Mesendoderm (in vitro differentiated cells): Measurements from ENCODE around the gene PLPP7.

Experiments
- DNase-seq: peaks from one replicate; pipeline ENCODE4 v3.0.0; 2013
- H2AK5ac ChIP-seq: 2 replicates; pipeline ENCODE4 v1.6.1; 2013; ENCODE audit warnings: low read length, inconsistent platforms
- H2BK120ac ChIP-seq: 2 replicates; pipeline ENCODE4 v1.6.1; 2013; ENCODE audit warnings: low read depth, mild to moderate bottlenecking, low read length, moderate library complexity, mixed read lengths
- H2BK15ac ChIP-seq: replicated peaks from 2 replicates; pipeline ENCODE4 v1.6.1; 2013; ENCODE audit warnings: low read depth, mild to moderate bottlenecking, moderate library complexity
- H2BK5ac ChIP-seq: 2 replicates; pipeline ENCODE4 v1.6.1; 2013; ENCODE audit warnings: low read length, inconsistent platforms
- H3K18ac ChIP-seq: 2 replicates; pipeline ENCODE4 v1.6.1; 2013; ENCODE audit warnings: mild to moderate bottlenecking, low read length, mixed read lengths
- H3K23ac ChIP-seq: one replicate; pipeline ENCODE4 v1.6.1; 2013; ENCODE audit warnings: low read length
- H3K27ac ChIP-seq: 2 replicates; pipeline ENCODE4 v1.5.1; 2013; ENCODE audit warnings: low read depth, mild to moderate bottlenecking, inconsistent platforms, low read length, moderate library complexity
- H3K27me3 ChIP-seq: 2 replicates; pipeline ENCODE4 v1.6.1; 2013; ENCODE audit warnings: low read length, control low read depth, mild to moderate bottlenecking, inconsistent platforms; ENCODE audit not compliant: insufficient read depth, poor library complexity
- H3K36me3 ChIP-seq: 2 replicates; pipeline ENCODE4 v1.6.1; 2013; ENCODE audit warnings: low read length, inconsistent platforms; ENCODE audit not compliant: control insufficient read depth, insufficient read depth
- H3K4ac ChIP-seq: one replicate; pipeline ENCODE4 v1.6.1; 2013; ENCODE audit warnings: low read depth, mild to moderate bottlenecking, low read length, moderate library complexity
- H3K4me1 ChIP-seq: 2 replicates; pipeline ENCODE4 v1.6.1; 2013; ENCODE audit warnings: low read depth, low read length, inconsistent platforms; ENCODE audit not compliant: control insufficient read depth
- H3K4me2 ChIP-seq: 2 replicates; pipeline ENCODE4 v1.6.1; 2013; ENCODE audit warnings: low read length
- H3K4me3 ChIP-seq: 2 replicates; pipeline ENCODE4 v1.5.1; 2013; ENCODE audit warnings: mild to moderate bottlenecking, low read length
- H3K56ac ChIP-seq: one replicate; pipeline ENCODE4 v1.6.1; 2013; ENCODE audit warnings: low read length
- H3K79me1 ChIP-seq: 2 replicates; pipeline ENCODE4 v1.6.1; 2013; ENCODE audit warnings: low read length, inconsistent platforms
- H3K79me2 ChIP-seq: 2 replicates; pipeline ENCODE4 v1.6.1; 2013; ENCODE audit warnings: mild to moderate bottlenecking, low read length; ENCODE audit not compliant: control insufficient read depth, insufficient read depth
- H3K9ac ChIP-seq: 2 replicates; pipeline ENCODE4 v1.6.1; 2013; ENCODE audit warnings: low read length, inconsistent platforms
- H4K5ac ChIP-seq: one replicate; pipeline ENCODE4 v1.6.1; 2013; ENCODE audit warnings: low read length
- H4K8ac ChIP-seq: one replicate; pipeline ENCODE4 v1.6.1; 2013; ENCODE audit warnings: low read depth, mild to moderate bottlenecking, control low read depth, low read length, moderate library complexity
- WGBS: extraction: QIAGEN DNeasy Blood & Tissue Kit; methylation state at CpG from one replicate; pipeline ENCODE4 v1.1.7; 2013; ENCODE audit warnings: low lambda C conversion rate, missing lambda C conversion rate; ENCODE audit not compliant: insufficient coverage; ENCODE audit errors: extremely low coverage; 5-methylcytosine and 5-hydroxymethylcytosine counted together

PLPP7 gene

GRCh38 chr9:131306397-131307004 is 17.0 kb downstream of the PLPP7 start:
- Histone ChIP-seq H2AK5ac (no peak overlapping the region), H3K4me1 (no peaks in the 10 kb centered on the region), H2BK120ac (no peak overlapping the region), H3K27ac (no peak overlapping the region), H3K56ac (no peak overlapping the region), H2BK5ac (no peak overlapping the region), H3K79me1 (no peaks in the 10 kb centered on the region), H3K79me2 (no peaks in the 10 kb centered on the region), H4K5ac (no peak overlapping the region), H3K4me2 (no peak overlapping the region), H3K9ac (no peak overlapping the region), H3K23ac (no peak overlapping the region), H2BK15ac (no peak overlapping the region), H3K18ac (no peak overlapping the region), H3K36me3 (no peaks in the 10 kb centered on the region), H3K27me3 (no peaks in the 10 kb centered on the region), H3K4me3 (no peak overlapping the region), H4K8ac (no peak overlapping the region), H3K4ac (no peak overlapping the region)
- no peak for DNase-seq
- WGBS = no CpG with 5 or more reads among the region's 14 CpGs

GRCh38 chr9:131307974-131308373 is 18.5 kb downstream of the PLPP7 start:
- Histone ChIP-seq H2BK120ac (no peak overlapping the region), H4K8ac (no peak overlapping the region), H3K56ac (no peak overlapping the region), H4K5ac (no peak overlapping the region), H3K4me2 (no peak overlapping the region), H3K4me3 (no peak overlapping the region), H3K79me1 (no peaks in the 10 kb centered on the region), H3K23ac (no peak overlapping the region), H3K27ac (no peak overlapping the region), H3K4ac (no peak overlapping the region), H3K9ac (no peak overlapping the region), H3K27me3 (no peaks in the 10 kb centered on the region), H3K18ac (no peak overlapping the region), H2BK15ac (no peak overlapping the region), H3K4me1 (no peaks in the 10 kb centered on the region), H3K36me3 (no peaks in the 10 kb centered on the region), H3K79me2 (no peaks in the 10 kb centered on the region), H2AK5ac (no peak overlapping the region), H2BK5ac (no peak overlapping the region)
- DNase-seq = no peak
- no CpG with 5 or more reads among the region's 31 CpGs for WGBS

- no peaks in the 10 kb centered on the region for H3K79me2 ChIP-seq
- no peak overlapping the region for H3K56ac ChIP-seq
- no peaks in the 10 kb centered on the region for H3K4me1 ChIP-seq
- H3K79me1 ChIP-seq = no peaks in the 10 kb centered on the region
- no peak overlapping the region for H4K5ac ChIP-seq
- no peak overlapping the region for H3K4me3 ChIP-seq
- H3K36me3 ChIP-seq = no peaks in the 10 kb centered on the region
- no peak overlapping the region for H3K18ac ChIP-seq
- no peak overlapping the region for H2BK120ac ChIP-seq
- H2BK5ac ChIP-seq = no peak overlapping the region
- H4K8ac ChIP-seq = no peak overlapping the region
- no peak overlapping the region for H3K4me2 ChIP-seq
- H3K9ac ChIP-seq = no peak overlapping the region
- no peak for DNase-seq
- no peak overlapping the region for H3K4ac ChIP-seq
- no CpG with 5 or more reads among the region's 11 CpGs for WGBS
- H3K27ac ChIP-seq = no peak overlapping the region
- no peak overlapping the region for H2BK15ac ChIP-seq
- H2AK5ac ChIP-seq = no peak overlapping the region
- H3K23ac ChIP-seq = no peak overlapping the region
- no peaks in the 10 kb centered on the region for H3K27me3 ChIP-seq
Observed at GRCh38 chr9:131308452-131308851, 18.9 kb downstream of the PLPP7 start.

GRCh38 chr9:131308906-131309529 is 19.5 kb downstream of the PLPP7 start:
- Histone ChIP-seq H3K79me1 (no peaks in the 10 kb centered on the region), H3K27ac (no peak overlapping the region), H3K4me2 (no peak overlapping the region), H3K4ac (no peak overlapping the region), H3K4me1 (no peaks in the 10 kb centered on the region), H4K5ac (no peak overlapping the region), H3K23ac (no peak overlapping the region), H3K56ac (no peak overlapping the region), H2AK5ac (no peak overlapping the region), H3K27me3 (no peaks in the 10 kb centered on the region), H3K4me3 (no peak overlapping the region), H2BK15ac (no peak overlapping the region), H3K36me3 (no peaks in the 10 kb centered on the region), H4K8ac (no peak overlapping the region), H3K9ac (no peak overlapping the region), H3K18ac (no peak overlapping the region), H2BK5ac (no peak overlapping the region), H3K79me2 (no peaks in the 10 kb centered on the region), H2BK120ac (no peak overlapping the region)
- no CpG with 5 or more reads among the region's 17 CpGs for whole genome bisulfite sequencing
- DNase-seq = no peak

- Histone ChIP-seq H2BK120ac (no peak overlapping the region), H3K4me3 (no peak overlapping the region), H2BK15ac (no peak overlapping the region), H3K27me3 (no peaks in the 10 kb centered on the region), H3K56ac (no peak overlapping the region), H3K4me2 (no peak overlapping the region), H3K4me1 (no peaks in the 10 kb centered on the region), H2BK5ac (no peak overlapping the region), H3K27ac (no peak overlapping the region), H3K79me1 (no peaks in the 10 kb centered on the region), H3K36me3 (no peaks in the 10 kb centered on the region), H3K9ac (no peak overlapping the region), H3K79me2 (no peaks in the 10 kb centered on the region), H3K18ac (no peak overlapping the region), H3K4ac (no peak overlapping the region), H3K23ac (no peak overlapping the region), H2AK5ac (no peak overlapping the region), H4K8ac (no peak overlapping the region), H4K5ac (no peak overlapping the region)
- no CpG with 5 or more reads among the region's 18 CpGs for WGBS
- DNase-seq = no peak
Observed at GRCh38 chr9:131309530-131310276, 20.2 kb downstream of the PLPP7 start.
